Stimulated activated CD4-positive, alpha-beta T cell treated with anti-CD3 and anti-CD28 coated beads, Interleukin-4, amount 100 ng/mL, for 4 hours (primary cell): Measurements from ENCODE around the gene EFCAB6.

ENCODE experiments used
- DNase-seq, 2 experiments: peaks; one replicate each; pipeline ENCODE4 v3.0.0-alpha.2; 2020

Gene EFCAB6

GRCh38 chr22:43829904-43830851 lies 18.1 kb upstream of the EFCAB6 start:
- DNase-seq, result no peak

GRCh38 chr22:43828998-43829782 lies 17.1 kb upstream of the EFCAB6 start:
- DNase-seq, result no peak

GRCh38 chr22:43828725-43828997 lies 16.6 kb upstream of the EFCAB6 start:
- DNase-seq, result no peak

- no peak for DNase-seq
Measured at GRCh38 chr22:43827926-43828724, 16.0 kb upstream of the EFCAB6 start.

GRCh38 chr22:43827003-43827735 lies 15.1 kb upstream of the EFCAB6 start:
- no peak for DNase-seq

- DNase-seq, result no peak
Measured at GRCh38 chr22:43826142-43827002, 14.3 kb upstream of the EFCAB6 start.

- DNase-seq, result no peak
Measured at GRCh38 chr22:43825651-43826050, 13.5 kb upstream of the EFCAB6 start.

GRCh38 chr22:43824724-43825420 lies 12.8 kb upstream of the EFCAB6 start:
- no peak for DNase-seq

- no peak for DNase-seq
Measured at GRCh38 chr22:43823911-43824665, 12.0 kb upstream of the EFCAB6 start.

GRCh38 chr22:43823353-43823908 lies 11.3 kb upstream of the EFCAB6 start:
- DNase-seq, result no peak

GRCh38 chr22:43821606-43822425 lies 9.7 kb upstream of the EFCAB6 start:
- DNase-seq, result no peak

GRCh38 chr22:43820651-43821305 lies 8.7 kb upstream of the EFCAB6 start:
- DNase-seq, result no peak

GRCh38 chr22:43819931-43820640 lies 8.0 kb upstream of the EFCAB6 start:
- no peak for DNase-seq

GRCh38 chr22:43819421-43819921 lies 7.4 kb upstream of the EFCAB6 start:
- no peak for DNase-seq

- no peak for DNase-seq
Measured at GRCh38 chr22:43818981-43819380, 6.9 kb upstream of the EFCAB6 start.

GRCh38 chr22:43817402-43817801 lies 5.3 kb upstream of the EFCAB6 start:
- no peak for DNase-seq

- DNase-seq, result no peak
Measured at GRCh38 chr22:43814264-43814663, 2.2 kb upstream of the EFCAB6 start.
